GM10847 (cell line): Measurements from ENCODE around the gene PARP16.

ENCODE experiments used
- POLR2A ChIP-seq: IDR thresholded peaks from 2 replicates; pipeline ENCODE4 v1.6.1; 2011; ENCODE audit not compliant: insufficient read length; ENCODE audit errors: extremely low read depth

Gene PARP16

DNA sequence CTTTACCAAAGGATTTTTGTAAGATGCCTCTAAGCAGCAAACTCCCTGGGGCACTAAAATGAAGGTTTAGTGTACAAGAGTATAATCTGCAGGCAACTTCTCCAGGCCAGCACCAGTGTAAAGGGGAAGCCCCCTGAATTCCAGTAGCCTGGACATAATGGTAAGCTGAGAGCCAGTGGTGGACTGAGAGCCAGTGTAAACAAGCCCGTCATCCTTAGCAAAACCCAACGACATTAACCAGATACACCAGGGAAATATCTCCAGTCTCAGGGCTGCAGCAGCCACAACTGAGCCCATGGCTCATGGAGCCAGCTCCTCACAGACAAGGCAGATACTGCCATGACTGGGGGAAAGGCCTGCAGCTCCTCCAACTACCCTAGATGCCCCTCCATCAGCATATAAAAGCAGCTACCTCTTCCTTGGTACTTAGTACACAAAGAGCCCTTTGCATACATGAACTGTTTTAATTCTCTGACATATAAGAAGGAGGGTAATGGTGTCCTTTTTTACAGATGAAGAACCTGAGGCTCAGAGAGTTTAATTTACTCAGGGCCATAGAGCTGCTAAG, 21.7 kb downstream of the PARP16 start:
- no peak for TF ChIP-seq POLR2A

DNA sequence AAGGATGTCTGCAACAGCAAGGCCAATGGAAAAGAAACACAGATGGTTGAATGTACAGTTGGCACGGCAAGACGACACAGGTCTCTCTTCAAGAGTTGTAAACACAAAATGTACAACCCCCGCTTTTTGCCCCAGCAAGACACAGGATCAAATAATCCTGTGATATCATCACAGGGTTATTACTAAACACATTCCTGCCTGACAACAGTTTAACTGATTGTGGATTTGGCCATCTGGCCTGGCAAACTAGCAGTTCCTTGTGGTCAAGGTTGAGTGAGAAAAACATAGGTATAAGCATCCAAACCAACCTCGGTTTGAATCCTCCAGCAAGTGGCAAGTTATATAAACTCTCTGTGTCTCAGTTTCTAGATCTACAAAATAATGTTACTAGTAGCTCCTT, 23.4 kb downstream of the PARP16 start:
- TF ChIP-seq POLR2A: no peak

DNA sequence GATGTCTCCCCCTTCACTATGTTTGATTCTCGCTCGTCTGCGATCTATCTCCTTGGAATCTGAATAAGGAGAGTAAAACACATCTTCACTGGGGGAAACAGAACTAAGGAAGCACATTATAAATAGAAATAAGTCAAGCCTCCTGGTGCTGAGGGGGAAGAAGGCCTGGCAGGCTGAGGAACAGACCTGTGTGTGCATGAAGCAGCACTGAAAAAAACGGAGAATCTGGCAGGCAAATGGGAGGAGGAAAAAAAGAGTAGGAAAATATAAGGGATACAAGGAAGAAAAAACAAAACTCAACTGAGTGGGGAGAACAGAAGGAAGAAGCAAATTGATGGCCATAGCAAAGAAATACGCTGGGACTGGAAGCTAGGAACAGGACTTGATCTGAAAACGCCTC, 25.7 kb downstream of the PARP16 start:
- no peak for TF ChIP-seq POLR2A

DNA sequence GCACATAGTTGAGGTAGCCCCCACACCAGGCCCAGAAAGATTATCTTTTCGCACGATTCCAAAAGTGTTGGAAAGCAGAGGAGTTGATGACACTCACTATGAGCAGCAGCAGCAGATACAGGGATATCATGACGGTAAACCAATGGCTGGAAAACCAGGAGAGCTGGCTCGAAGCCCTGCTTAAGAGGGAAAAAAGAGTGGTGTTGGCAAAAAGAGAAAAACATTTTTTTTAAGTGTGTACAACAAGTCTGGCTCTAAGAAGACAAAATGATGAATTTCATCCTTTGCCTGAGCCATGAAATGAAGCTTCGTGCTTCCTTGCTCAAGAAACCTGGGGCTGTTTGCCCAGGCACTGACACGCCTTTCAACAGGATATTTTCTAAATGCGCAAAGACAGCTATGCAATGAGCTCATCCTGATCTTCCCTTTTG, 27.3 kb downstream of the PARP16 start:
- no peak for TF ChIP-seq POLR2A

DNA sequence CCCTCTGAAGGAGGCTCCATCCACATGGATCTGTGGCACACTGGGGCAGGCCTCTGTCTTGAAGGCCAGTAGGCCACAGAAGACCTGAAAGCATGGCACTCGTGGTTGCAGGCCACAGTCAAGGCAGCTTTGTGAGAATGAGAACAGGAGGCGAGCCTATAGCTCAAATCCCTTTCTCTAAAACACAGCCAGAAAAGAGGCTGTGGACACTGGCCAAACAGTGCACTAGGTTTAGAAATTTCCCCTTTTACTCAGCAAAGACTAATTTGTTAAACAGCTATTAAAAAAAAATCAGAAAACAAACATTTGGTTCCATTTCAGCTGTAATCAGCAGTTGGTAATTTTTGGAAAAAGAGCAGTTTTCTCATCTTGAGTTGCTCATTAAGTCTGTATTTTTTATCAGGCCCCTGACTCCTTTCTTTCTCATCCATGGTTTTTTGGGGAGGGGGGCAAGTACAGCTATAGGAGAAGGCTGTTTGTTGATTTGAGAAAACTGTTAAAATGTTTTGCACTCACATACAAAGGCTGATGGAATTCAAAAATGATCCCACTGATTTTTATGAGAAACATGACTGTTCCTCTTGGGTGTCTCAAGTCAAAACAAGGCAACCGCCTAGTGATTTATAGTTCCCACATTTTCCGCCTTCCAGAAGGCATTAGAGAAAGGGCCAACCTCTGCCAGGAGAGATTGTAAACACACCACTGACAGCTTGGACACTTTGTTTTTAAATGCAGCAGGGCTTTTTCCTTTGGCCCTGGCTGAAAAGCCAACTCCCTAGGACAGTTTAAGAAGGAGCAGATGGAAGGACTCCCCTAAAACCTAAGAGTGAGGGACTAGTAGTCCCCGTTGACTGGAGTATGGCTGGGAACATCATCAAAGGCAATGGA, 28.1 kb downstream of the PARP16 start:
- no peak for TF ChIP-seq POLR2A

DNA sequence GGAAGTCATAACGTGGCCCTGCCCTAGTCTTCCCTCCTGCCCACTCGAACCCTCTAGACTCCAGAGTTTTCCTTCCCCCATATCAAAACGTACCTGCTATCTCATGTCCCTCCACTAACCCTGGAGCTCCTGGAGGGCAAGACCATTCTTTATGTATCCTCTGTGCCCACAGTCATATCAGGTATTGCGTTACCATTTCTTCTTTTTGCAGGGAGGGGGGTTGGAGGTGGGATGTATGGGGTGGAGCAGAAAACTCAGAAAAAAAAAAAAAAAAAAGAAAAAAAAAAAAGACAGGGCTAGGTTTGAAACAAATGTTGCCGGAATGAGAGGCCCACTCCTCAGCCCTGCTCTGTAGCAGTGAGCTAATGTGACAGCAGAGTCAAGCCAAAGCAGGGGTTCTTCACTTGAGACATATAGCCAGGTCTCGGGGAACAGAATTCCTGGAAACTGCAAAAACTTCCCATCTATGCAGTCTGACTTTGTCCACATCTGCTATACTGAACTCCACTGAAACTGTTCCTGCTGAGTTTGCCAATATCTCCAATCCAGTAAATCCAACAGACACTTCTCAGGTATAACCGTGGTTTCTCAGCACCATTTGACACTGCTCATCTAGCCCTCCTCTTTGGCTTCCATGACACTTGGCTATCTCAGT, 31.1 kb downstream of the PARP16 start:
- TF ChIP-seq POLR2A: no peak

DNA sequence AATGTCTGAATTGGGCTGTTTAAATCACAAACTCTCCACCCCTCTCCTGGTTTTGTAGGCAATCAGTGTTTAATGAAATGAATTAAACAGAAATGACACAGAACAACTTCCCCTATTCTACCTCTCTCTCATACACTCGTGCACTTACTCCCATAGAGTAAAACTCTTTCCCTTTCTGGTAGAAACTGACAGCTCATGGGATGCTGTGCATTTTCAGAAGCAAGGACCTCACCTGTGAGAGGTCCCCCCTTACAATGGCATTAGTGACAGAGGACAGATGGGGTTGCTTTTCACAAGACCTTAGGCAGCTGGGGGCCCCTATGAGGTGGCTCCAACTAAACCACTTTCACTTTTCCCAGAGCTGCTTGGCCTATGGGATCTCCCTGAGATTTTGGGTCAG, 31.9 kb downstream of the PARP16 start:
- TF ChIP-seq POLR2A: no peak

DNA sequence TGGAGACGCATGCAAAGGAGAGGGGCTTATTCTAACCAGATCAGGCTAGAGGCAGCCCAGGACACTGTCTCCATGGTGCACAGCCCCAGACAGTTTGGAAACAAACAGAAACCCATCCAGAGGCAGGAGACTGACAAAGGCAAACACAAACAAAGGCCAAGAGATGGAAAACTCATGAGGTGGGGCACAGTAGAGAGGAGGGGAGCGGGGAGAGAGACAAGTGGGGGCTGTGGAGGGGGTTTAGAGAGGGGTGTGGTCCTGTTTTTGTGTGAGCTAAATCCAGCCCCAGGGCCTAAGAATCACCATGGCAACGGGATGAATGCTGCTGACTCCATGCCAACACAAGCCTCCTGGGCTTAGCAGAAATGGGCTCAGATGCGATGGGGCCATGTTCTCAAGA, 32.3 kb downstream of the PARP16 start:
- TF ChIP-seq POLR2A: no peak

DNA sequence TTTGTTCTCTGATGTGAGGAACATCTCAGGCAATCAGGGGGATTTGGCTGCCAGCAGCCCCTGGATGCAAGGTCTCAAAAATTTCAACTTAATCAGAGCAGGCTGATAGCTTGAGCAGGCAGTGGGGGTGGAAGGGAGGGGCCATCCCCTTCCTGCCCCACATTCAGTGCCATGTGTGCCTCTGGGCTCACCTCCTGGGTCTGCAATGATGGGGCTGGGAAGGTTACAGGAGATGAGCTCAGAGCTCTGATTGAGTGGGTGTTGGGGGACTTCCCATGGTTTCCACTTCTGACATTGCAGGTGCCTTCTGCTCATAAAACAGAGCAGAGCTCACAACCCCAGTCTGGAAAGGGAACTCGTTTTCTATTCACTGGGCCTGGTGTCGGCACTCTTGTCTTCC, 37.0 kb downstream of the PARP16 start:
- TF ChIP-seq POLR2A: no peak

DNA sequence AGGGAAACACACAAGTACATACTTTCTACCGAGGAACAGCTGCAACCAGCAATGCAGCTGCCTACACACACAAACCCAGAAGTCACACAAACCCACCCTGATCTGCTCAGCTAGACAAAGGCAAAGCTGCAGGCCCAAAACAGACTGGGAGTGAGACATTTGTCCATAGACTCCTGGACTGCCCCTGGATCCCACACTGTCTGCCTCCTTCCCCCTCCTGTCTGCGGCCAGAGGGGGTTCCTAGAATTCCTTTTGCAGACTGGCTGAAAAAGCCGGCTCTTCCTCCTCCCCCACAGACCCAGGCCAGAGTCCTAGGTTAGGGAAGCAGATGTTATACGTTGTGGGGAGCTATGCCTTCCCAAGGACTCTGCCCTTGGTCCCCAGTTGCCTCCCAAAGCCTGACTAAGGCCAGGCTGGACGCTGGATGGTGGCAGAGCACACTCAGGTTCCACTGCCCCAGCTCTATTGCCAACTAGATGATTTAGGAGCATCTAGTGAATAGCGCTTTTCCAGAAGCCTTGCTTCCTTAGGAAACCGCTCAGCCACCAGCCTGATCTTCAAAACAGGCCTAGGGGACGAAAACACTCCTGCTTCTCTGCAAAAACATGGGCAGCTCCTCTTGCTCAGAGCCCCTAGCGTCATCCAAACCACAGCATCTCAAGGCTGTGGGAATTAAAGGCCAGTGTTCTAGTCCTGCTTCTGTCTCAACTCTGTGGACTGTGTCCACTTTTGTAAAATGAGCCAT, 38.0 kb downstream of the PARP16 start:
- no peak for TF ChIP-seq POLR2A

DNA sequence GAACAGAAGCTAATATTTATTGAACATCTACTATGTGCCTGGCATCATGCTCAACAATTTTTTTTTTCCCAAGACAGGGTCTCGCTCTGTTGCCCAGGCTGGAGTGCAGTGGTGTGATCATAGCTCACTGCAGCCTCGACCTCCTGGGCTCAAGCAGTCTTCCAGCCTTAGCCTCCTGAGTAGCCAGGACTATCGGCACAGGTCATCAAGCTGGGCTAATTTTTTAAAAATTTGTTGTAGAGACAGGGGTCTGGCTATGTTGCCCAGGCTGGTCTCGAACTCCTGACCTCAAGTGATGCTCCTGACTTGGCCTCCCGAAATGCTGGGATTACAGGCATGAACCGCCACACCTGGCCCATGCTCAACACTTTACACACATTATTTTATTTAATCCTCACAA, 39.7 kb downstream of the PARP16 start:
- TF ChIP-seq POLR2A: no peak

DNA sequence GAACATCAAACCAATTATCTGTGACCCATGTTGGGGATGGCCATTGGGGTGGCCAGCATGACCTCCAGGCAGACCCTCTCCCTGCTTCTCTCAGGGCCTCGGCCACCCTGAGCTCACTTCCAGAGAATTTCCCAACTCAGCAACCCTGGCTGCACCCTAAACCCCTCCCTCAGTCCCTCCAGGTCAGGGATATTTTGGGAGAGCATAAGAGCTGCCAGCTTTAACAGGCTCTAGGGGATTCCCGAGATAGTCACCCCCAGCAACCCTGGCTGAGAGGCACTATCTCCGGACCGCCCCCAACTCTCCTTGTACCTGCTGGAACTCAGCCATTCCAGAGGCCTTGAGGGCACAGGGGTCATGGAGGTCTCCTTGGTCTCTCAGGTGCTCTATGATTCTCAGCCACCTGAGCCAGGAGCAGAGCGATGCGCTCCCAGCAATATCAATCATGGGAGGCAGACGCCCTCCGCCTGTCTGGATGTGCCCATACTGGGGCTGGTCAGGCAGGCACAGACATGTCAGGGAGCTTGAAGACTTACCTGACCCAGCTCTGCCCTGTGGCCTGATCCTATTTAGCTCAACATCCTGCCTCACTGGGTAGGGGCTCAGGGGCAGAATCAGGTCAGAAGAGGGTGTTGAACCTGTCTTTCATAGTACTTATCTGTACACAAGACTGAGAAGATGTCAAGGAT, 40.5 kb downstream of the PARP16 start:
- no peak for TF ChIP-seq POLR2A

DNA sequence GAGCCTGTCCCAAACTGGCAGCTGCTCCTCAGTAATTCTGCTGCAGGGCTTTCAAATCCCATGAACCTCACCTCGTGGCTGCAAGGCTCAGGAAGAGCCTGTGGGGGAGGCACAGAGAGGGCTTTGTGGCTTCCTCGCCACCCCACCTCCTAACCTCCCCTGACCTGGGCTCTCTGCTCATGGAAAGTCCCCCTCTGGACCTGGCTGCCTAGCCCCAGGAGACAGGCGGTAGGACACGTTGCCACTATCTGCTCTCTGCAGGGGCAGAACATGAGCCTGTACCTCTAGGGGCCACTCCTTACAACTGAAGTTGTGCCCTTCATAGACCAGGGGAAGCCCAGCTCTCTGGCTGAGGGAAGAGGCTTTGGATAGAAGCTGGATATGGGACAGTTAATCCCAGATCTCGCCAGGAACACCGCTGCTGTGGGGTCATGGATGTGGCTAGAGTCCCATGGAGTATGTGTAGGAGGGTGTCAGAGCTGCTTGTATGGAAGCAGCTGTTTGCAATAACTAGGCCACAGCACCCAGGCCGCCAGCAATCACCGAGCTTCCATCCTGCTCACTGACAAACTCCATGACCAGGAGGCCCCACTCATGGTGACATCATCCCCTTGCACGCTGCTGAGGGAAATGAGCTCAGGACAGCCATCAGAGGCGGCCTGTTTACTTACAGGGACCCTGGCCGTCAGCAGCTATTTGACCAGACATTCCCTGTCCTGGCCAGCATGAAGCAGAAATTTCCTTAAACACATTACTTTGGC, 41.4 kb downstream of the PARP16 start:
- no peak for TF ChIP-seq POLR2A

DNA sequence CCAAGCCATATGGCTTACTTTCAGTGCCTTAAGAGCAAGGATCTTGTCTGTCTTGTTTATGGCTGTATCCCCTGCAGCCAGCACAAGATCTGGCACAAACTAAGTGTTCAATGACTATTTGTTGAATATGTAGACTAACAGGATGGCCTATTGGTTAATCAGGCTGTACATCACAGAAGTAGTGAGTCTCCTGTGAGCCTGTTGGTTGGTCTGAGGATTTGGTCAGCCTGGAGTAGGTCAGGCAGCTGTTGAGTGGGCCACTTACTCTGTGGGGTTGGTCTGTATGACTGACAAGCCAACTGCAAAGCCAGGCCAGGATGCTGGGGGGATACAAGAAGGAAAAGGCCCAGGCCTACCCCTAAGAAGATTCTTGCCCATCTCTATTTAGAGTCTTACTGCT, 42.0 kb downstream of the PARP16 start:
- no peak for TF ChIP-seq POLR2A
